ENCODE measurements around the gene ANKRD33B.

DNA sequence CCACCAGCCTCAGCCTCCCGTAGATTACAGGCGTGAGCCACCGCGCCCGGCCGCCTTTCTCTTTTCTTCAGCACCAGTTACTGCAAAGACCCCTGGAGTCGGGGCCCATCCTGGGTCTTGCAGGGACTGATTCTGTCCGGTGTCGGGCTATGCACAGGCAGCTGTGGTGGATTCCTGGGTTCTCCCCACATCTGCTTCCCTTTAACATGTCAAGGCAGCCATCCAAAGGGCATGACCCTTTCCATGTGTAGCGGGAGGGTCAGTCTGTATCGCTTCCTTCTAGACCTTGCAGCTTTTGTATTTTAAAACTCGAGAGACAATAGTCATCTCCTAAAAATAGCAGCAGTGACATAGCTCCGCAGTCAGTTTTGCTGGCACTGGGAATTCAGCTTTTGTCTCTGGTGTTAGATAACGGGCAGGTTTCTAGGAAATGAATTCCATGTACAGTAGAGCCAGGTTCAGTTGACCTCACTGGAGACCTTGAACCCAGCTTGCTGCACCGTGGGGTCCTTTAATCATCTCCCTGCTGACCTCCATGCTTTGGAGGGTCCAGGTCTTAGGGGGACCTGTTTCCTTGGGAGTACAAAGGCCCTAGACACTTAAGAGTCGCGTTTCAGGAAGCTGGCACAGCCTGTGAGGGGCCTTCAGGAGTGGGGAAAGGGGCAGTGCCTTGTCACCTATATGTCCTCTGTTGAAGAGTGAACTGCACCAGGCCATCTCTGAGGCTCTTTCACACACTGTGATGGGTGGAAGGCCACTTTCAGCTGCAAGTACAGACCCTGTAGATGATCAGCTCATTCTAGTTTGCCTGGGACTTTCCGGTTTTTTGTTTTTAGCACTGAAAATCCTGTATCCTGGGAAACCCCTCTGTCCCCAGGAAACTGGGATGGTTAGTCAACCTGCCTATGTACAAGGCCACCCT lies 13.8 kb downstream of the ANKRD33B start:
- no peak; the same call in 1 of the 2 replicates for TF ChIP-seq POLR2A (IDR thresholded peaks at IDR 0.05; ENCODE audit: low read depth, low read length)
- no peak for TF ChIP-seq POLR2AphosphoS5 (IDR thresholded peaks at IDR 0.05; ENCODE audit: low read depth, low read length)
